Stimulated activated CD8-positive, alpha-beta memory T cell treated with anti-CD3 and anti-CD28 coated beads, Interleukin-15, amount 100 ng/mL, for 48 hours (primary cell): Measurements from ENCODE around the gene GALNT5.

Experiments
- DNase-seq, 2 donors: peaks; one replicate each; pipeline ENCODE4 v3.0.0-alpha.2; 2020; ENCODE audit warnings: low read depth in 2 of 2

GALNT5 gene

DNA sequence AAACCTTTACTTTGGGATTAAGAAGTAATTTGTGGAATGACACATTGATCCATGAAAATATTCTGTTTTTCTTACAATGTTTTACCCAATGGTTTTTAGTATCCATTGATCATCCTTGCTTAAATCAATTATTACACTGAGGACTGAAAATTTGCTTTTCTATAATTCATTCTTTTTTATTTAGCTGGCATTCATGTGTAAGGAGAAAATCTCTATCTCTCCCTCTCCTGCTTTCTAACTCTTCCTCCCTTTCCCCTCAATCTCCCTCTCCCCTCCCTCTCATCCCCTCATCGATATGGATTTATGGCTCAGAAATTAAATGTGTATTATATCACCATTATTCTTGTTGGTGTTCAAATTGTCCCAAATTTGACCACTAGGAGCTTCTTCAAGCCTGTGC lies 29.7 kb downstream of the GALNT5 start:
- DNase-seq, result no peak

DNA sequence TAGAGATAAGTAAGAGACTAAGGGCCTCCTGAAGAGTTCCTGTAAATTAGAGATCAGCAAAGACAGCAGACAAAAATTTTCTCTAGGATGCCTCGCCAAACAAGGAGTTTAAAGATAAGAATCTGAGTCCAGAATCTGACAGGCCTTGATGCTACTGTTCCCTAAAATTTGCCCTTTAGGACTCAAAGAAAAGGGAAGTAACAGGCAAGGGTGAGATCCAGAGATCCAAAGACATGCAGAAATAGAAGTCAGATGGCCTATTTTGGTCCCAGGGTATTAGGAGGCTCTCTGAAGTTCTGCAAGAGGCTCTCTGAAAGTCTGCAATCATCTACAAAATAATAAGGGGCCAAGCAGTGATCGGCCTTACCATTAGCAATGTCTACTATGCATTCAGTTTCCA lies 33.0 kb downstream of the GALNT5 start:
- no peak for DNase-seq

DNA sequence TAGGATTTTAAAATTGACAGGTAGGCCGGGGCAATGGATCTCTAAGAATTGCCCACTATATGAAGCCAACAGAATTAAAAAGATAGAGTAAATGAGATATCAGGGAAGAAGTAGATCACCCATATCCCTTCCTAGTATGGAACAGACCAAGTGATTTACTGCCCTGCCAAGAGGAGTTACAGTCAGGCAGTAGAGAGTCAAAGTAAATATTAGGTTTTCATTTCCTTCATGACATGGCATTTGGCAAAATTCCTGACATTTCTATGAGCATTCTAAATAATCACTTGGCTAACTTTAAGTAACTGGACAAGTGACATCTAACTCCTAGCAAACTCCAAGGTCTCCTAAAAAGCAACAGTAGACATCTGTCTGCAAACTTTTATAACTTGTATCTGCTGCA lies 33.5 kb downstream of the GALNT5 start:
- no peak for DNase-seq

DNA sequence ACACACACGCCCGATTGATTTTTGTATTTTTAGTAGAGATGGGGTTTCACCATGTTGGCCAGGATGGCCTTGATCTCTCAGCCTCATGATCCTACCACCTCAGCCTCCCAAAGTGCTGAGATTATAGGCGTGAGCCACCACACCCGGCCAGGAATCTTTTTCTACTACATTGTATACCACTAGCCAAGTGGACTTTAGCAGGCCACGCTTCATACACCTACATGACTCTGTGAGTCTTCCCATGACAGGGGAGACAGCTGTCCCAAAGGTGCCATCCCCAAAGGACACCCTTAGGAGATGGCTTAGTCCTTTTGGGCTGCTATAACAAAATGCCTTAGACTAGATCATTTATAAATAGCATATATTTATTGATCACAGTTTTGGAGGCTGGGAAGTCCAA lies 35.3 kb downstream of the GALNT5 start:
- no peak for DNase-seq

DNA sequence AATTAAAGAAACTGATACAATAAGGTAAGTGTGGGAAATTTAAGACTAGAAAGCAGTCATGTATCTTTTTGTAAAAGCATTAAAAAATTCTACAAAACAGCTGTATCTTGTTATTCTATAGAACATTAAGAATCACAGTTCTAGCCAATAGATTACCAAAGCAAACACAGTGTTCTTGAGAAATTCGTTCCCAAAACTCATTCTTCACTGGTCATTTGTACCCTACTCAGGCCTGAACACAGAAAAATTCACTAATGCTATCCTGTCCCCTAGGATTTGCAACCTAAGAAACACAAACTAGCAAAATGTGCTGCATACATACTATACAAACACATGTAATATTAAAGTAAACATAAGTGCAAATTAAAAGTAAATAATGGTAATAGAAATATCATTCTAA lies 39.0 kb downstream of the GALNT5 start:
- no peak for DNase-seq

DNA sequence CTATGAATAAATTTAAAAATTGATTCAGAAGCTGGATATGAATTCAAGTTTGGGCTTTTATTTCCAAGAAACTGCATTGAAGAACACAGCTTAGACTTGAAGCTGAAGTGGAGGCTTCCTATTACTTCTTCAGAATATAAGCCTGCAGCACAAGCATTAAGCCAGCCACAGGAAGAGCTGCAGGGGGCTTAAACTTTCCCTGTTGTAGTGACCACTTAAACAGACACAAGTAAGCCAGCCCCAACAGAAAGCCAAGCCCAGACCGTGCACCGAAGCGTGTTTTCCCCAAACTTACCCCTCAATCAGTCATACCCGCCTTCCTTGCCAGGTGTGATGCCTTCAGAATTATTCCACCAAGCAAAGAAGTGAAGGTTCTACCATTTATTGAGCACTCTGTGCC lies 39.5 kb downstream of the GALNT5 start:
- DNase-seq, result no peak

DNA sequence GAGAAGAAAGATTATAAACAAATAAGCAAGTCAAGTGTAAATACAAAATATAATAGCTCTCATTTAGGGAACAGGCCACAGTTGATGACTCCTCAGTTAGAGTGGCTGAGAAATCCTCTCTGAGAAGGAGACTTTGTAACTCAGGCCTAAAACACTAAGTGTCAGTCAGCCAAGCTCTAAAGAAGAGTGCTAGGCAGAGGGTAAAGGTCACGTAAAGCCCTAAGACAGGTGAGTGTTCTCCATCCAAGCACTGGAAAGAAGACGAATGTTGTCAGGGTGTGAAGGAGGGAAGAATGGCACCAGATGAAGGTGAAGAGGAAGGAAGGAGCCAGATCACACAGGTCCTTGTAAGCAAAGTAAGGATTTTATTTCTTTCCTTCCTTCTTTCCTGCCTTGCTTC lies 43.8 kb downstream of the GALNT5 start:
- DNase-seq, result no peak

DNA sequence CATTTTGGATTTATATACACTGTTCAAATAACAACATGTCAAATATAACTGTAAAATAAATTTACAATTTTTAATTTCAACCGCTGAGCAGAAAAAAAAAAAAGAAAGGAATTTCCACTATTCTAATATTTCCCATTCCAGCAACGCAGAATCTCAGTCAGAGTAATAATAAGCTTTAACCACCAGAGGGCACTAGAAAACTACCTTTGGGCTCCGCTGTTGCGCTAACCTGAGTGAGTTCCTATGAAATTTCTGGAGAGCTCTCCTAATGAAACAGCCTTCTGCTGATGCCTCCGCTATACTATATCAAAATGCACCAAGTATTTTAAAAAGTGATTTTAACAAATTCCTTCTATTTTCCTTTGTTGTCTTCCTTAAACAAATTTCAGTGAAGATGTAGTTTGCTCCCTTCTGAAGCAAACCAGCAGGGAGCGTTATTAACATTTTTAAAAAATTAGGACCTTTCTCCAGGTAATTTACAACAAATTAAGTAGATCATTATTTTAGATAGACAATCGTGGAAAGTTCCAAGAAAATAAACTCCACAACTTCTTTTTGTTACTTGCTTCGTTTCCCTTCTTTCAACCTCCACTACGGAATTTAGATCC lies 45.1 kb downstream of the GALNT5 start:
- DNase-seq, result no peak

DNA sequence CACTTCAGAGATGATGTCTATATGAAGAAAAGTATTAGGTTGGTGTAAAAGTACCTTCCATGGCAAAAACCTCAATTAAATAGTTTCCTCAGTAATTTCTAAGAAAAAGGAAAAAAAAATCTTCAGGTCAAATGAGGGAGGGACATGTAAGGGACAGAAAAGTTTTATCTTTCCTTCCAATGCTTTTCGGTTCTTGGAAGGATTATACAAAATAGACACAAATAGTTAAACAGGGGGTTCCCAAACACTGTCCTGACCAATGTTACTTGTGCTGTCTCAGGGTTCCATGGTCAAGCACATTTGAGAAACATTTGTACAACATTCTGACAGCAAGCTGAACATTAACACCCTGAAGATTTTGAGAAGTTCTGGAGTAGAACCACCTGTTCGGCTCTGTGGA lies 46.1 kb downstream of the GALNT5 start:
- DNase-seq, result no peak

DNA sequence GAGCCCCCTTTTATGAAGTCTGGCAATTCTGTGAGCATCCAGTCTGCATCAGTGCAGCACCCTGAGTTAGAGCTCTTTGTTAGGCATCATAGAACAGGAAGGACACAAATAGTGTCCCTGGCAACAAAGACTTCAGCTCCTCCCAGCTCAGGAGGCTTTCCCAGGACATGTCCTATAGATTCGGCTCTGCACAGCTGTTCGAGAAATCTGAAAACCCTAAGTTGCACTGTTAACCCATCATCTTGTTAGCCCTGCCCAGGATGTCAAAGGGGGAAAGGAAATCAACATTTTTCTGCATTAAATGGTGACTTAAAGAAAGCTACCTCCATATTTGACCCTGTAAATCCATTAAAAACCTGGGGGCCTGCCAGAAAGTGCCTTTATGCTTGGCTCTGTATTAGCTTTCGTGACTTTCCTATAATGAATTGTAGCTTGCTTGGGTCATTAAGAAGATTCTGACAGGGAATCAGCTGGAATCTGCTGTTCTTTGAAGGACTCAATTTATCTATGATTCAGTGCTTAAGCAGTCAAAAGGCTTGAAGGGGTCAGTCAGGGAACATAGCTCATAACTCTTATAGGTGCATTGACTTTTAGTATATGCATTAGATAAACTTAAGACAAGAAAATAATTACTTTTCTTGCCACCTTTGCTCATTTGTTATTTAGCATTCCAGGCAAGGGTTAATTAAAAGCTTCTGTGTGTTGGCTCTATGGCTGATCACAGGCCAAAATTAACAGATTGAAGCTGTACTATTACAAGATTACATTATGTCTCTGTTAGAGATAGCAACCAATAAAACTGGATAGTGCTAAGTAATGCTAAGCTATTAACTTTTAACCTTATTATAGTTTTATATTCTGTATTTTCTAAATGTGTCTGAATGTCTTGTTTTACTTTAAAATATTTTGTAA lies 47.6 kb downstream of the GALNT5 start:
- no peak for DNase-seq

DNA sequence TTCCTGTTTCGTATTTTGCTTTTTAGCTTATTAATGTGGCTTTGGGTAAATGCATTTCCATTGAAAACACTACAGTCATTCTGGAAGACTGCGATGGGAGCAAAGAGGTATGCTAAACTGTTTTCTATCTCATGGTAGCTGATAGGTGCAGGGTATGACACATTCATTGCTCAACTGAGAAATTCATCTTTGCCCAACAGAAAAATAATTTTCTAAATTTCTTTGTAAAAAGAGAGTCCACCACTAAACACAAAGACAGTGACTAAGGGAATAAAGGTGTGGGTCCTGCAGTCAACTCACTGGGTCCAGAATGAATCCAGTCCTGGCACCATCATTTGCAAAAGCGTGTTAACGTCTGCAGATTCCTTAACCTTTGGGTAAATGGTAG lies 48.2 kb downstream of the GALNT5 start:
- DNase-seq, result no peak

DNA sequence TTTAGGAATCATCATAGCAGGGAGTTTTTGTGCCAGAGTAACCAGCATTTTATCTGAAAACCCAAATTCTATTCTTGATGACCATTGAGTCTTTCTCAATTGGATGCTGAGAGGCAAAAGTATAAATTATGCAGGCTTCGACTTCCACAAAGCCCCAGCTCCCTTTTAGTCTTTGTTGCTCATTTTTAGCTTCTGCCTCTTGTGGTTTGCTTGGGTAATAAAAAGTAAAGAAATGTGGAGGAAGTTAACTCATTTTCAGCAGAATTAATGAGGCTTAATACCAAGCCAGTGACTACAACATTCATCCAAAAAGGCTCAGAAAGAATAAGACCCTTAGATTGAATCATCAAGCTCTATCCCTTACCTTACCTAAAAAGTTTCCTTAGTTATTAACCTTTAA lies 49.5 kb downstream of the GALNT5 start:
- DNase-seq, result no peak

DNA sequence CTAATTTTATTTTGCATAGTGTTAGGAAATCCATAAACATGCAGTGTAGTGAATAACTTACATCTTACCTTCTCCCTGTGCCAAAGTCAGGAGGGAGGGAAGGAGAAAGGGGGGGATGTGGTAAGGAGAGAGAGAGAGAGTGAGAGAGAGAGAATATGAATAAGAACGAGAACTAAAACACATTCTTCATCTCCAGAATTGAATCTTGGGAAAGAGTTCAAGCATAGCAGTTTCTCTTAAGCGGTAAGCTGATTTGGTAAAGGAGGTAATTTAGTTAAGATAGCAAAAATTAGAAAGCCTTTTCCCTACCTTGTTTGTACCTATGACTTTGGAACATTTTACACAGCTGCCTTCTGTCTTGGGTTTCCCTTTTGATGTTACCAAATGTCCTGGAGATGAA lies 52.4 kb downstream of the GALNT5 start:
- DNase-seq, result no peak

DNA sequence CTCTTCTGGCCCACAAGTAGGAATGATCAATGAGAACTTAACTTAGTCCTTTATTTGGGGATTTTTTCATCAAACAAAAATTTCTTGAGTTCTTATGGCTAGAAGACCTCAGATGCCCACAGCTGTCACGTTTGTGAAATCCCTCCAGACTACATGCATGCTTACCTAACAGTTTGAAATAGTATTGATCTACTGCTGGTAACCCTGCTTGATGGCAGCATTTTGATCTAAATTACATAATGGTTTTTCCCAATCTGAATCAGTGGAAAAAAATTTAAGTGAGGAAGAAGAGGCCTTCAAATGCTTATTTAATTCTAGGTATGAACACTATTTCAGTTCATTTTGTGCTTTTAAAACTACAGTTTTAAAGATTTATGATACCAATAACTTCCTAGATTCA lies 54.2 kb downstream of the GALNT5 start:
- no peak for DNase-seq

DNA sequence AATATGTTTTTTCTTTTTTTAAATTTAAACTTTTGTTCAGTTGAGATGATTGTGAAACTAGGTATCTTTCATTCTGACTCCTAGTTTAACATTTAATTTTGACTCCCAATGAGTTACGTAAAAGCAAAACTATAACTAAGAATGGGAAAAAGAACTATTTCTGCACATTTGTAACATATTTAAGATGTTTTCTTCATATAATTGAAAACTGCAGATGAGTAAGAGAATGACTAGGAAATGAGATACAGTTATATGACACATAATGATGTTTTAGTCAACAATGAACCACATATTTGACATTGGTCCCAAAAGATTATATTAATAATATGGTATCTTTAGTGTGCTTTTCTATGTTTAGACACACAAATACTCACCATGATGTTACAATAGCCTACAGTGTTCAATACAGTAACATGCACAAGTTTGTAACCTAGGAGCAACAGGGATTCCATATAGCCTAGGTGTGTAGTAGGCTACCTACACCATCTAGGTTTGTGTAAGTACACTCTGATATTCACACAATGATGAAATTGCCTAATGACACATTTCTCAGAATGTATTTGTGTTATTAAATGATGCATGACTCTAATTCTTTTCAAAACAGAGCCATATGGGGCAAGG lies 55.5 kb downstream of the GALNT5 start:
- DNase-seq, result no peak

DNA sequence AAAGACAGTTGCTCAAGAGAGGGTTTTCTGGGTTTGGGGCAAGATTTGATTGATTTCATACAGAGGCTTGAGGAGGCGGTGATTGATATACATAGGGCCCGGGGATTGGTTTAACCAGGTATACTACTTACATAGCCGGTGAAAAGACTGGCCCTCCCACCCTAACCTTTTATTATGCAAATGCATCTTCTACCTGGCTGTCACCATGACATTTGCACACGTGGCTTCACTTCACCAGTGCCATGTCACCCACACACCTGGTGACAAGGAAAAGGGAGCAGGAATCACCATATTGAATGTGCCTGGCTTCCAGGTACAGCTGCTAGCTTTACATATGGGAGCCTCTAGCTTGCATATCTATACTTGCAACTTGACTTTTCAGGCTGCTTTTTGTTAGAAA lies 58.4 kb downstream of the GALNT5 start:
- no peak for DNase-seq

DNA sequence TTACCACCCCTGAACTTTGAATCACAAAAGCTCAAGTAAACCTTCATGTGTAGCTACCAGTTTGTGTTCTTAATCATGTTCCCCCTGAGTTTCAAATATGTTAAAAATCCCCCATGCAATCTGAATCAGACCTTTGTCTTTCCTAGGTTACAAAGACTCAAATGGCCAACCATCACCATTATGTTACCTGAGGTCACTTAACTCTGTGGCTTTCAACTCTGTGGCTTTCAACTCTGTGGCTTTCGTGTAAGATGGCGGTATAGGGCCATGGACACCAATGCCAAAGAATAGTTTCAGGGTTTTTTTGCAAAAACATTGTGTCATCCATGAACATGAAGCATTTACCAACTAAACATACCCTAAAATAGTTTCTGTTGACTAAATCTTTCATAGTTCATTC lies 61.4 kb downstream of the GALNT5 start:
- no peak for DNase-seq

DNA sequence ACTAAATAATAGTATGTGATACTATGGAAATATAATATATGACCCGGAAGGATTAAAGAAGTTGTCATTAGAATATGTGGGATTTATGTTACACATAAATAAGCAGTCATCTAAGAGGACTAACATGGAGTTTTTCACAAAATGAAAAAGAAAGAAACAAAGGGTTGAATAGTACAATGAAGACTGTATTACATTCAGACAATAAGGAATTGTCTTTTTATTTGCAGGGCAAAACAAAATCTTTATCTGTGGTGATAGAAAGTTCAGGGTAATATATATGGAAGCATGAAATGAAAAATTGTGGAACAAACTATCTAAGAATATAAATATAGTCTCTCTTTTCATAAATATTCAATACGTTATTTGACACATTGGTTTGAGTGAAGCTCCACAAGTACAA lies 62.3 kb downstream of the GALNT5 start:
- no peak for DNase-seq

DNA sequence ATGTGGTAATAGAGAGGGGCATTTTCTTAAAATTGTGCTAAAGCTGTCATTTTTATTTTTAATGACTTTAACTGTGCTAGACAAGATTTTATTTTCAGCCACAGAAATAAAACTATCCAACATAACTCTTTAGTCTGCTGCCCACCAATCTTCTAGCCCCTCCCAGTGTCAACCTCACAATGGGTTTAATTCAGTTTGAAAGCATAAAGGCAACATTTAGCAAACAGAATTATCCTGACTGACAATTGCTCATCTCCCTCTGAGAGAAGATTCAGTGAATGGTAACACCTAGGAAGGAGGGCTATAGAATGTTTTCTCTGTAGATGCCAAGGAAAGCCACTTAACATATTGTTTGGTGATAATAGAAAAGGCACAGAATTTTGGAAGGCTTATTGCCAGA lies 62.9 kb downstream of the GALNT5 start:
- DNase-seq, result no peak

DNA sequence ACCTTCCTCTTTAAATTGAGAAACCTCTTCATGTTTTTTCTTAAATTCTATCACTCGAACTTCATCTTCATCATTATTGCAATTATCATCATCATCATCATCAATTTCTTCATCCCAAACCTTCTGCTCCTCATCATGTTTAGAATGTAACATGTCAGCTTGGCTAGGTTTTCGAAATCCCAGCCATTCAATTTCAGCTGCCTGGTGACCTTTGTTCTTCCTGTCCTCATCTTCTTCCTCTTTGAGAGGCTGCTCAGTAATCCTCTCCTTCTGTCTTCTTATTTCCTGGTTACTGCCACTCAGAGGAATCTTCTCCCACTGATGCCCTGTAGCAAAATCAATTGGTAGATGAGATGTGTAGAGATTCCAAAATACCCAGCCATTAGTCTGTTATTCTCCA lies 64.0 kb downstream of the GALNT5 start:
- no peak for DNase-seq

DNA sequence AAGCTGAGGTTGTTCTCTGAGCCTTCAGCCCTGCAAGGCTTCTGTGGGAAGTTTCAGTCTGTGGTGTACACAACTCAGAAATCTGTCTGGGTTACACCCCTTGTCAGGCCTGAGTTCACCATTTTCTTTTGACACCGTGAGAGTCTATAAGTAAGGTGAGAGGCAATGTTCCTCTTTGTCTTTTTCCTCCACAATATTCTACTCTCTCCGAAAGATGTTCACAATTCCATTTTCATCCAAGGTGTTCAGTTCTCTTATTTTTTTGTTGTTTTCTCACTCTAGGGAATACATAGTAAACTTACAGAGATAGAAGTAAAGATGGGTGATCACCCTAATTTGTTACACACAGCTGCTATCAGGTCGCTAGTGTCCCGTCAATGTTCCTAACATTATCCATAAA lies 64.9 kb downstream of the GALNT5 start:
- DNase-seq, result no peak

DNA sequence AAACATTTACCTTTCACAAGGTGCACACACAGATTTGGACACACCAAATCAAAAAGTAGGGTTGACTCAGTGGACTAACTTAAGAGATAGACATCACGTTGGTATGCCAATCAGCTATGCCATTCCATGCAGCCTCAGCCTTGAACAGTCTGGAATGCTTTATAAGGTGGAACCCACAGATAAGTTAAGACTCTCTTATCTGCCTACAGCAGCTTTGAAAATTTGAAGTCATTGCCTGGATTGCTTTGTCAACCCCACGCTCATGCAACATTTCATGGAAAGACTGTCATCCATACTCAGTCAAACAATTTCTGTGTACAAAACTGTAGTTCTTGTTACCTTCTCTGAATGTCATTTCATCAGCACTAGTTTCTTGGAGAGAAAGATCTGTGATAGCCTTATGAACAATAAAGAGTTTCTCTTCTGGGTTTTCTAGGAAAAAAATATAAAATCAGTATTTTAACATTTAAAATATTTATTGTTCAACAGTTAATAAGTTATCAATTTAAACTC lies 66.9 kb downstream of the GALNT5 start:
- no peak for DNase-seq

DNA sequence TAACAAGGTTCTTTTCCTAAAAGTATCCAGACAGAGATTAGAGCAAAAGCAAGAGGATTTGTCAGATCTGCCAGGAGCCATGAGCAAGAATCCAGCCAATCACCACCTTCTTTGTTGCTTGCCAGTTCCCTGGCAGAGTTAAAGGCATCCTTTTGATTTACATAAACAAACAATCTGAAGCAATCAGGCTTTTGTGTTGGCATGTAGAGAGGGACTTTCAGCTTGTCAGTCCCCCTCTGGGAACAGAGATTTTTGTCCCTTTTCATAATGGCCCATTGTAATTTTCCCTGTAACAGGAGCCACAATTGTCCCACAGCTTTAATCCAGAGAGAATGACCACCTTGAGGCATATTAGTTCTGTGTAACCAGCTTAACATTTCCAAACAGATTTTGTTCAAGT lies 68.3 kb downstream of the GALNT5 start, which contains the start of gene ERMN:
TSS of gene ERMN (minus strand) at position 39 of the 400 bp plus-strand sequence. CDS start 182 bp downstream, outside the sequence.
- DNase-seq, result no peak
